Measurements from ENCODE around the gene A1BG.
"Not testable (repeated sequence)": the region's sequence is repeated elsewhere in the genome, so short reads cannot be mapped to it uniquely, and the experiment has no call there.

Gene A1BG

DNA sequence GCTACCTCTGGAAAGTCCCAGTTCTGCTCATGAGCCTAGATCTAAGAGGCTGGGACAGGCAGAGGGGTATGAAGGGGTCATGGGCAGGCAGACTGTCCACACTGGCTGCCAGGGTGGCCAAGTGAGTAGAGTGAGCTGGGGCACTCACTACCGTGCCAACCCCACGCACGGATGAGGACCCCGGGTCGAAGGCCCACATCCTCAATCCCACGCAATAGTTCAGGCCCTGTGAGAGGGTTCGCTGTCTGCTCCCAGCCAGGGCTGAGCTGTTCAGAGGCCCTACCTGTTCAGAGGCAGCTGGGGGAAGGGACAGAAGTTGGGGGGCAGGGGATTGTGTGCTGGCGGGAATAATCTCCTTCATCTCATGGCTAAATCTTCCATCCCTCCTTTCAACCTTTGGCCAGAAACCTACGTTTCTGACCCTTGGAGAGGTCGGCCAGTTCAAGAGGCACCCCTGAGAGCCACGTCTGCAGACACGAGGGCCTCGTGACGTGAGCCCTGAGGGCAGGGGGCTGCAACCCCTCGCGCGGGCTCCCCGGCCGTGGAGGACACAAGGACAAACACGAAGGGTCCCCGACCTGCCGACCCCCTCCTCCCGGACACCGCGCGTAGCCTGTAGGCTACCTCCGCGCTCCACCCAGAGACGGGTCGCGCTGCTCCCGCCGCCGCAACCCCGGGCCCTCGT lies 32.7 kb upstream of the A1BG start:
- no peak for DNase-seq

- no peak for DNase-seq
These were observed 32.1 kb upstream of the A1BG start for GRCh38 chr19:58385313-58385890.

DNA sequence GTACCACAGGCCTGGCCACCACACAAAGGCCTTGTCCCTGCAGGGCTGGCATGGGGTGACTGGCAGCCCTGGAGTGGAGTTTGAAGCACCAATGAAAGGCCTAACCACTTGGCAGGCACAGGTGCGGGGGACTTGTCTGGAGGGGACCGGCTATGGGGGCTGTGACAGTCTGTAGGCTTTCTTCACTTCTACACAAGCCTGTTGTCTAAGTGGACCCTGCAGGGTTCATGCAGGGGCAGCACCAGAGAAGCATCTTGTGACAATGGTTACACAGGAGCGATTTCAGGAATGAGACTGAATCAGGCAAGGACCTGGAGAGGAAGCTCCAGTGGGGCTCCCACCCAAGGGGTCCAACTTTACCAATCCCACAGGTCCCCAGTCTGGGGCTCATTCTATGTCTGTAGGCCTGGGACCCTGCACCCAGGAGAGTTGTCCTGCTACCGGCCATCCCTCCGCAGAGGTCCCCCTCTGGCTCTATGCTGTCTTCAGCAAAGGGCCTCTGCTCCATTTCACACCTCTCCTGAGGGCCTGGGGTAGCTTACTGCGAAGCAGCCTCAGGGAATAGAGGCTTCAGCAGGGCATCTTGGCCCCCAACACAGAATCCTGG lies 29.8 kb upstream of the A1BG start:
- DNase-seq: no peak

DNA sequence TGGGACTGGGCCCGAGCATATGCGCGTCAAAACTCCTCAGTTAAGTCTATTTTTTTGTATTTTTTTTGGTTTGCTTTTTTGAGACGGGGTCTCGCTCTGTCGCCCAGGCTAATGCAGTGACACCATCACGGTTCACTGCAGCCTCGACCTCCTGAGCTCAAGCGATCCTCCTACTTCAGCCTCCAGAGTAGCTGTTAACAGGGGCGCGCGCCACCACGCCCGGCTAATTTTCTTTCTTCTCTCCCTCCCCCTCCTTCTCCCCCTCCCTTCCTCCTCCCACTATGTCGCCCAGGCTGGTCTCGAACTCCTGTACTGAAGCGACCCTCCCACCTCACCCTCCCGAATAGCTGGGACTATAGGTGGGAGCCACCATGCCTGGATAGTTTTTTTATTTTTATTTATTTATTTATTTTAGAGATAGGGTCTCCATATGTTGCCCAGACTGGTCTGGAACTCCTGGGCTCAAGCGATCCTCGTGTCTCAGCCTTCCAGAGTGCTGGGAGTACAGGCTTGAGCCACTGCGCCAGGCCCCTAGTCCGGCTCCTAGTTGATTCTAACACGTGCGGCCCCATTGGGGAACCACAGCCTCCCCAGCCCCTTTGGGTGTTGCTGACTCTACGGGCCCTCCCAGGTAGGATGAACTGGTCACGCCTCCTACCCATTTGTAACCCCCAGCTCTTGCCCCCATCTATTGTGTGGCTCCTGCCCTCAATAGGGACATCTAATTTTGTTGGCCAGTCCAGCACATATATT lies 28.3 kb upstream of the A1BG start:
- no peak for DNase-seq

DNA sequence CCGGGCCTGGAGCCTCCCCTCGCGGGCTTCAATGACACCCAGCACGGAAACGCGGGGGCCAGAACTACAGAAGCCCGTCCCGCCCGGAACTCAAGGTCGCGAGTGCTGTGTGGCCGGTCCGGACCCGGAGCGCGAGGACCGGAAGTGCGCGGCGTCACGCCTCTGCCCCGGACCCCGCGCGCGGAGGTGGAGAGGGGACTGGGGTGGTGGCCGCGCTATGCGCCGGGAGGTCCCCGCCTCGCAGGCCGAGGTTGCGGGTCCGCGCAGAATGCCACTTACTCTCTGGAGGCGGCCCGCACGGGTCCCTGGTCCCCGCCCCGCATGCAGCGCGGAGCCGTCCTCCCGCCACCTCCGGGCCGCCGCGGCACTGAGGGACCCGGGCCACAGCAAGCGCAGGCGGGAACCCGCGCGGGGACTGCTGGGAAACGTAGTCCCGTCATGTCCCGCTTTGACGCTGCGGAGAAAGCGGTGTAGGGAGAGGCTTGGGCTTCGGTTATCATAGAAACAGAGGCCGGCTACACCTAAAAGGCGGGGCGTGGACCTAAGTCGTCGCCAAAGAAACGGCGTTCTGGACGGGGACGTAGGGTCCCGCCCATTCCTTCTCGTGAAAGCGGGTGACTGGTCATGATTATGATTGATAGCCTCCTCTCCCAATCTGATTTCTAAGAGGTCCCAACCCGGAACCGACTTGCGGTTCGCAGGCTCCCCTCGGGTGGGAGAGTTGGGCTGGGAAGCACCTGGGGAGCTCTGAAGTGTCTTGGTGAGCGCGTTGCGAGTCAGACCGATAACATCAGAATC lies 27.6 kb upstream of the A1BG start, which contains the start of gene ZNF837:
Gene ZNF837 (minus strand): TSS at position 369 of the 798 bp plus-strand sequence. CDS start 11,698 bp downstream, outside the sequence.
- peak; percentile 99 for DNase-seq

- DNase-seq: no peak
These were observed 26.9 kb upstream of the A1BG start for GRCh38 chr19:58380037-58380661.

DNA sequence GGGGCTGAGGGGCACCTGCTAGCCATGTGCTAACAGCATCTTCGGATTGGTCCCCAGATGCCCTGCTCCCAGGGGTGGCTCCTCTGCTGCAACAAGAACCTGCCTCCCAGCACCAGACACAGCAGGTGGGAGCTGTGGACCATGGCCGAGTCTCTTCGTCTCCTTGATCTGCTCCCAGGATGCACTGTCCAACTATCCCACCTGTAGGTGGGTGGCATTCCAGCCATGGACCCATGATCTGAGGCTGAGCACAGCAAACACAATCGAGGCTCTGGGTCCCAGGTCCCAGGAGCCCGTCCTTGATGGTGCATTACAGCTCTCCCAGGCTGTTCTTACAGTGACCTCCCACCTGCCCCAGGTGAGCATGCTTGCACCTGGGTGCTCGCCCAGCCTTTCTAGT lies 26.0 kb upstream of the A1BG start:
- DNase-seq: no peak

DNA sequence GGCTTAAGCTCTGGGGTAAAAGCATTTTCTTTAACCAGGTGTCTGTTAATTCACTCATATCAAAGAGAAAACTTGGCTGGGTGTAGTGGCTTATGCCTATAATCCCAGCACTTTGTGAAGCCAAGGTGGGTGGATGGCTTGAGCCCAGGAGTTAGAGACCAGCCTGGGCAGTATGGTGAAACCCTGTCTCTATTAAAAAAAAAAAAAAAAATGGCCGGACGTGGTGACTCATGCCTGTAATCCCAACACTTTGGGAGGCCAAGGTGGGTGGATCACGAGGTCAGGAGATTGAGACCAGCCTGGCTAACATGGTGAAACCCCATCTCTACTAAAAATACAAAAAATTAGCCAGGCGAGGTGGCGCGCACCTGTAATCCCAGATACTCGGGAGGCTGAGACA lies 23.4 kb upstream of the A1BG start:
- not testable (repeated sequence) for DNase-seq

DNA sequence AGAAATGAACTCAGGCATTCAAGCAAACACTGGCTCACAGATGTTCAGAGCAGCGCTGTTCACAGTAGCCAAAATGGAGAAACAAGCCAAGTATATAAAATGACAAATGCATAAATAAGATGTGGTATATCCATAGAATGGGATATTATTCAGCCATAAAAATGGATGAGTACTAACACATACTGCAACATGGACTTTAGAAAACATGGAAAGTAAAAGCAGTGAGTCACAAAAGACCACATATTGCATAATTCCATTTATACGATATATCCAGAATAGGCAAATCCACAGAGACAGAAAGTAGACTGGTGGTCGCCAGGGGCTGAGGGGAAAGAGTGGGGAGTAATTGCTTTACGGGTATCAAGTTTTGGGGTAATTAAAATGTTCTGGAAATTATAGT lies 20.9 kb upstream of the A1BG start:
- DNase-seq: no peak

- DNase-seq: no peak
These were observed 19.2 kb upstream of the A1BG start for GRCh38 chr19:58372311-58373133.

DNA sequence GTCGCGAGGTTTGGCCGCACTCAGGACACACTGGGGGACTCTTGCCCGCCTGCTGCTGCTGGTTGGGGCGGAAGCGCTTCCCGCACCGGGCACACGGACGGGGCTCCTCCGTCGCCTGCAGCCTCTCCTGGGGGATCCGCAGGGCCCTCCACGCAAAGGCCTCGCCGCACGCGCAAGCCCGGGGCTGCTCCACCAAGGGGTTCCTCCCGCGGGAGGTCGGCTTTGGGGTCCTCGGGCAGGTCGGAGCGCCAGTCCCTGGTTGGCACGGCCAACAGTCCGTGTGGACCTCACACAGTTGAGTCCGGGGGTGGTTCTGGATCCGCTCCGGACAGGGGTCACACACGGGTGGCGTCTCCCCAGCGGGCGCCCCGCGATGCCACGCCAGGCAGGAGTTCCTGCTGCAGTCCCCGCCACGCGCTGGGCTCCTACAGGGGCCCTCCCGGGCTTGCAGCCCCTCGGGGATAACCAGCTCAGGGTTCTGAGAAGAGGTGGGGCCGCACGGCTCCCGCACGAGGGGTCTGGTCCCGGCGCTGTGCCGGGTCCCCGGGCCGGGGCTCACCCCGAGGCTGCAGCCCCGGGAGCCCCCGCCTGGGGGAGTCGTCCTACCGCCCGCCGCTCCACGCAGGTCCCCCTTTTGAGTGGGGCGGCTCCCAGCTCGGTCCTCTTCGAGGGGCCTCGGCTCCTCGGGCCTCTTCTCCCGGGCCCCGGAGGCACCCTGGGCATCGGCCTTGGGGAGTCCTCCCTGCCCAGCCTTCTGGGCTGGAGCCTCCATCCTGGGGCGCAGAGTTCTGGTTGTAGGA lies 15.5 kb upstream of the A1BG start:
- DNase-seq: no peak

GRCh38 chr19:58367698-58368454 lies 14.6 kb upstream of the A1BG start:
- DNase-seq: no peak

GRCh38 chr19:58366585-58367430 lies 13.5 kb upstream of the A1BG start:
- DNase-seq: no peak

GRCh38 chr19:58364146-58364545 lies 10.9 kb upstream of the A1BG start:
- no peak for DNase-seq

DNA sequence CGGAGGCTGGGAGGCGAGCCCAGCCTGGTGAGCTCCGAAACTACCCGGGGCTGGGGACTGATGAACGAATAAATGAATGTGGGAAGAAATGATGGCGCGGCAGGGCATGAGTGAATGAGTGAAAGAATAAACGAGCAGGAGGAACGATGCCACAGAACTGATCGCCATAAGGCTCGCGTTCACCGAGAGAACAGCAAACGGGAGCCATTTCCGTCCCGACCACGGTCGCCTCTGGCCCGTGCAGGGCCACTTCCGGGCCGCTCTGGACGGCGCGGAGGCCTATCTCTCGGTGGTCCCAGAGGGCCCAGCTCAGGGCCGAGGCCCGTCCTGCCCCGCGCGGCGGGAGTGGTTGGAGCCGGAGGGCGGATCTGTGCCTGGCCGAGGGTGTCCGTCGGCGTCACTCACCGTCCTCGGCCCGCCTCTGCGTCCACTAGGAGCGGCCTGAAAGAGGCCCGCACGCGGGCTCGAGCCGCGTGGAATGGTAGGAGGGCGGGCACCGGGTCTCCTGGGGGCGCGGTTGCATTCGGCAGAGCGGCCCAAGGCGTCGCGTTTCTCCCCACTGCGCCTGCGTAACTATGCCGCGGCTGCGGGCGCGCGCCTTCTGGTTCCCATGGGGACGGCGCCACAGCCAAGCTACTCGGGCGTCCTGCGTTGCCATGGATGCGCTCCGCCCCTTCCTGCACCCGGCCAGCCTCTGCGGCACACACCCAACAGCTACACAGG lies 9.1 kb upstream of the A1BG start, which contains the start of gene ZNF497:
Gene ZNF497 (minus strand): TSS at position 480 of the 723 bp plus-strand sequence. CDS start 5,116 bp downstream, outside the sequence.
- DNase-seq: peak; percentile 92

DNA sequence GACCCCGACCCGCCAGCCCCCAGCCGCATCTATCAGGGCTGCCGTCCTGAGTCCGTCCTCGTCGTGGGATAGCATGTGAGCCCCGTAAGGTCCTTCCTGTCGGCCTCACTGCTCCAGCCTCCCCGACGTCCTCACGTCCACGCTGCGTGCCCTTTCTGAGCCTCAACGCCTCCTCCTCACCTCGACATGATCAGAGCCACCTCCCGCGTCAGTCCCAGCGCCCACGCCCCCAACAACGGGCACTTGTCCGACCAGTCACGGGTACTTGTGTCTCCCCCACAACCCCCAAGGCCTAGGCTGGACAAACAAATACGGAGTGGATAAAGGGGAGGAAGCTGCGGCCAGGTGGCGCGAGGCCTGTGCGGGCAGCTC lies 8.6 kb upstream of the A1BG start:
- peak; percentile 28 for DNase-seq

GRCh38 chr19:58357481-58358145 lies 4.3 kb upstream of the A1BG start:
- no peak for DNase-seq
